Measurements from ENCODE around the gene PDE1A.

GRCh38 chr2:182170341-182170740 lies 256.5 kb downstream of the PDE1A start:
- TF ChIP-seq CTCF (IDR thresholded peaks at IDR 0.05), result no peak
- no peak for TF ChIP-seq MXI1 (IDR thresholded peaks at IDR 0.05; ENCODE audit: low read depth, low read length)
- no peak for TF ChIP-seq RAD21 (IDR thresholded peaks at IDR 0.05; ENCODE audit: low read length)
- TF ChIP-seq RCOR1 (IDR thresholded peaks at IDR 0.05; ENCODE audit: low read length), result no peak
- TF ChIP-seq MAX (IDR thresholded peaks at IDR 0.05; ENCODE audit: low read depth), result no peak
- no peak for TF ChIP-seq RXRA (IDR thresholded peaks at IDR 0.05; ENCODE audit: borderline replicate concordance, low read depth)
- TF ChIP-seq POLR2AphosphoS5 (IDR thresholded peaks at IDR 0.05; ENCODE audit: low read depth, low read length), result no peak
- TF ChIP-seq USF2 (IDR thresholded peaks at IDR 0.05; ENCODE audit: borderline replicate concordance, low read depth, low read length), result no peak
- no peak for TF ChIP-seq EZH2phosphoT487 (IDR thresholded peaks at IDR 0.05; ENCODE audit: borderline replicate concordance, low read depth)
- no peak for TF ChIP-seq EP300 (IDR thresholded peaks at IDR 0.05; ENCODE audit: borderline replicate concordance in 1 of 2, low read depth in 1 of 2, low read length in 1 of 2)
- no peak for TF ChIP-seq YY1 (IDR thresholded peaks at IDR 0.05; ENCODE audit: low read depth)

Measured in SK-N-SH (cell line).